Thyroid gland (tissue), 4 donors: ENCODE measurements around the gene MCHR1. TPM values are rescaled to one million over a fixed set of nuclear protein-coding genes. Genes with fewer than 3 reads are reported as not detected.

Source experiments
- DNase-seq, 2 donors: peaks; one replicate each; pipeline ENCODE4 v3.0.0-alpha.2; 2019
- H3K27ac ChIP-seq, 3 donors: fragments of 200-600 bp; sonication (generic); 1 replicate in 2 of 3; 2 replicates in 1 of 3; pipeline ENCODE4 v1.5.1; 2016 to 2019; ENCODE audit warnings: mild to moderate bottlenecking in 1 of 3, moderate library complexity in 1 of 3
- H3K27me3 ChIP-seq: fragments of 200-600 bp; sonication (generic); one replicate; pipeline ENCODE4 v1.5.1; 2019
- H3K36me3 ChIP-seq, 2 donors: fragments of 200-600 bp; sonication (generic); one replicate each; pipeline ENCODE4 v1.5.1; 2016 to 2019
- H3K4me1 ChIP-seq, 2 donors: fragments of 200-600 bp; sonication (generic); one replicate each; pipeline ENCODE4 v1.5.1; 2017 to 2019
- H3K4me3 ChIP-seq, 3 donors: fragments of 200-600 bp; sonication (generic); replicated peaks in 1 of 3; 1 replicate in 2 of 3; 2 replicates in 1 of 3; pipeline ENCODE4 v1.5.1; 2016; ENCODE audit warnings: mild to moderate bottlenecking in 1 of 3
- H3K9me3 ChIP-seq: fragments of 200-600 bp; sonication (generic); one replicate; pipeline ENCODE4 v1.5.1; 2017
- CTCF ChIP-seq, 6 experiments: fragments of 200-600 bp in 3 of 6; fragments of 450-650 bp in 3 of 6; sonication (generic) in 3 of 6; IDR thresholded peaks; one replicate each; pipeline ENCODE4 v1.5.1; 2016 to 2019; ENCODE audit warnings: antibody characterized with exemption in 6 of 6, mild to moderate bottlenecking in 2 of 6, inconsistent platforms in 1 of 6, moderate library complexity in 1 of 6
- POLR2A ChIP-seq, 2 donors: fragments of 450-650 bp; IDR thresholded peaks; one replicate each; pipeline ENCODE4 v1.6.1; 2017; ENCODE audit warnings: antibody characterized with exemption in 2 of 2, mild to moderate bottlenecking in 2 of 2, moderate library complexity in 1 of 2
- WGBS, 2 donors: methylation state at CpG; one replicate each; pipeline ENCODE4 v1.1.5; 2017; 5-methylcytosine and 5-hydroxymethylcytosine counted together
- intact Hi-C: fragments of 100-400 bp; cut with DNase I; formaldehyde crosslinking; loops from one replicate; pipeline ENCODE4 v1.15.1; 2023
- total RNA-seq, 4 donors: library from RNA; depleted of rRNA; stranded (reverse); fragments of >200 nt; gene quantifications; one replicate each; pipeline ENCODE4 v1.2.3, GENCODE V29; 2016

Gene MCHR1
- total RNA-seq, 4 donors from 2014 or later = not detected

- WGBS, 2 donors = 96 to 97% methylated on average over 6 of the region's 6 CpGs
Measured at GRCh38 chr22:40659166-40659565, 20.1 kb upstream of the MCHR1 start.

GRCh38 chr22:40660730-40661129 is 18.6 kb upstream of the MCHR1 start:
- H3K4me1 ChIP-seq = peaks cover 11 to 12% of the 10 kb centered on the region in 2 donors
- intact Hi-C loops = no loop called here
- no peak for TF ChIP-seq POLR2A (IDR thresholded peaks at IDR 0.05)
- TF ChIP-seq CTCF (IDR thresholded peaks at IDR 0.05) = no peak
- no peaks in the 10 kb centered on the region for H3K36me3 ChIP-seq
- H3K9me3 ChIP-seq = no peaks in the 10 kb centered on the region
- DNase-seq = no peak
- 81 to 90% methylated on average over 3 of the region's 3 CpGs for WGBS, 2 donors
- no peak overlapping the region for H3K27ac ChIP-seq
- no peaks in the 10 kb centered on the region for H3K27me3 ChIP-seq
- no peak overlapping the region for H3K4me3 ChIP-seq

More at GRCh38 chr22:40659166-40659565, 20.1 kb upstream of the MCHR1 start:
- H3K4me3 ChIP-seq = no peak overlapping the region
- TF ChIP-seq CTCF (IDR thresholded peaks at IDR 0.05) (no peak), POLR2A (IDR thresholded peaks at IDR 0.05) (no peak)
- no peak overlapping the region for H3K27ac ChIP-seq
- intact Hi-C loops = no loop called here
- peaks cover 13 to 15% of the 10 kb centered on the region in 2 donors for H3K4me1 ChIP-seq
- H3K27me3 ChIP-seq = no peaks in the 10 kb centered on the region
- no peak for DNase-seq
- no peaks in the 10 kb centered on the region for H3K36me3 ChIP-seq
- H3K9me3 ChIP-seq = no peaks in the 10 kb centered on the region

- intact Hi-C loops = no loop called here
- H3K27me3 ChIP-seq = no peaks in the 10 kb centered on the region
- WGBS, 2 donors = 97 to 100% methylated on average over 7 of the region's 7 CpGs
- H3K9me3 ChIP-seq = no peaks in the 10 kb centered on the region
- no peak overlapping the region for H3K27ac ChIP-seq
- H3K4me3 ChIP-seq = no peak overlapping the region
- no peaks in the 10 kb centered on the region for H3K36me3 ChIP-seq
- TF ChIP-seq POLR2A (IDR thresholded peaks at IDR 0.05) = no peak
- TF ChIP-seq CTCF (IDR thresholded peaks at IDR 0.05) = no peak
- DNase-seq = no peak
- H3K4me1 ChIP-seq = peaks cover 11 to 20% of the 10 kb centered on the region in 2 donors
Measured at GRCh38 chr22:40661671-40662070, 17.6 kb upstream of the MCHR1 start.

GRCh38 chr22:40665312-40665711 is 14.0 kb upstream of the MCHR1 start:
- Histone ChIP-seq H3K27me3 (no peaks in the 10 kb centered on the region), H3K4me3 (no peak overlapping the region), H3K4me1 (peaks cover 11 to 23% of the 10 kb centered on the region in 2 donors), H3K36me3 (no peaks in the 10 kb centered on the region), H3K27ac (peak overlapping the region; percentile 56 to 82 (median 68)), H3K9me3 (no peaks in the 10 kb centered on the region)
- 29 to 51% methylated on average over 4 of the region's 4 CpGs for WGBS, 2 donors
- intact Hi-C loops = no loop called here
- TF ChIP-seq POLR2A (IDR thresholded peaks at IDR 0.05) = no peak
- no peak for TF ChIP-seq CTCF (IDR thresholded peaks at IDR 0.05)
- peak; percentile 71 to 82 for DNase-seq

GRCh38 chr22:40666151-40666848 is 13.0 kb upstream of the MCHR1 start:
- intact Hi-C loops = no loop called here
- 41 to 49% methylated on average over 7 of the region's 7 CpGs for WGBS, 2 donors
- H3K9me3 ChIP-seq = no peaks in the 10 kb centered on the region
- peak; percentile 67 to 75 for DNase-seq
- TF ChIP-seq CTCF (IDR thresholded peaks at IDR 0.05) (no peak), POLR2A (IDR thresholded peaks at IDR 0.05) (no peak)
- H3K36me3 ChIP-seq = no peaks in the 10 kb centered on the region
- peaks cover 11 to 23% of the 10 kb centered on the region in 2 donors for H3K4me1 ChIP-seq
- H3K4me3 ChIP-seq = no peak overlapping the region
- peak overlapping the region; percentile 56 to 82 (median 68) for H3K27ac ChIP-seq
- no peaks in the 10 kb centered on the region for H3K27me3 ChIP-seq
